RWPE1 (cell line): ENCODE data around the gene COX7A1.
"Not testable (repeated sequence)": the region's sequence is repeated elsewhere in the genome, so short reads cannot be mapped to it uniquely, and the experiment has no call there.

Source experiments
- CTCF ChIA-PET: fragments of 350-600 bp; sonication (Branson Sonifier 250); formaldehyde crosslinking; extraction: SDS; loops from one replicate; lab custom pipeline; 2021; lab: Yijun Ruan, JAX
- POLR2A ChIA-PET: fragments of 400-600 bp; formaldehyde crosslinking; extraction: SDS; loops from one replicate; lab custom pipeline; 2020; ENCODE audit warnings: antibody characterized with exemption; ENCODE audit not compliant: low non-redundant PET; lab: Yijun Ruan, JAX
- DNase-seq: peaks from one replicate; pipeline ENCODE4 v3.0.0; 2012; ENCODE audit warnings: low spot score
- H3K27ac ChIP-seq: fragments of 450-650 bp; 2 replicates; pipeline ENCODE4 v1.5.1; 2017
- TF ChIP-seq, protein P1 (sequence below): fragments of 450-650 bp; conservative IDR thresholded peaks from 2 replicates; pipeline ENCODE4 v1.5.1; 2017; ENCODE audit warnings: low read depth, mild to moderate bottlenecking

COX7A1 gene

GRCh38 chr19:36141039-36141927 is 11.0 kb downstream of the COX7A1 start:
- ChIA-PET POLR2A (no interaction called here), CTCF (no interaction called here)
- DNase-seq = peak; percentile 91

DNA sequence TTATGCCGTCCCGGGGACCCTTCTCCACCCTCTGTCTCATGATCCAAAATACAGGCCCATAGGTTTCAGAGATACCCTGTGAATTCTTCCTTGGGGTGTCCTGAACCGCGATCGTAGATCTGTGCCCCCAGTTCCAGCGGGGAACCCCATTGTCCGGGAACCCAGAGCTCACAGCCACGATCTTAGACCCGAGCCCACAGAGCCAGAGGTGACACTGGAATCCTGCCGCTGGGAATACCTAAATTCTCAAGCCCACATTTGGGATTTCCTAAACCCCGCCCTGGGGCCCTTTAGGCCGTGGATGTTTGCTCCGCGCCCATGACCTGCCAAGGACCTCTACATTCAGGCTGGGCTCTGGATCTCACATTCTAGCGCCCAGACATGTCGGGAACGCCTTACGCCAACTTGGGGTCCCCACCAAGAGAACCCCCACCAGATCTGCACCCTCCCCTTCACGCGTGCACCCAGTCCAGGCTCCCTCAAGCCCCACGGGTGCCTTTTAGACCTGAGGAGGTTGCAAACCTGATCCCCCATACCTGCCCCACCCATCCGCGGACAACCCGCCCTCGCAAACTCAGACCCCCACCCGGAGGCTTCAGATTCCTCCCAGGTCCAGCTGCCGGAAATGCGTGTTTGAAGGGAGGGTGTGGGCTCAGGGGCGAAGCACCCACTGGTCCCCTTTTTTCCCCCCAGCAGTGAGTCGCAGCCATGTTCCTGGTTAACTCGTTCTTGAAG is 11.8 kb downstream of the COX7A1 start:
- H3K27ac ChIP-seq = peak overlapping the region; percentile 98
- POLR2A ChIA-PET = interaction anchor here (0.6 to 1.1 kb wide), 3 partner anchors 8 to 13 kb away, joined by 3 to 4 read pairs (median 4); no protein-coding TSS in a partner anchor
- CTCF ChIA-PET = no interaction called here
- TF ChIP-seq, protein P1, sequence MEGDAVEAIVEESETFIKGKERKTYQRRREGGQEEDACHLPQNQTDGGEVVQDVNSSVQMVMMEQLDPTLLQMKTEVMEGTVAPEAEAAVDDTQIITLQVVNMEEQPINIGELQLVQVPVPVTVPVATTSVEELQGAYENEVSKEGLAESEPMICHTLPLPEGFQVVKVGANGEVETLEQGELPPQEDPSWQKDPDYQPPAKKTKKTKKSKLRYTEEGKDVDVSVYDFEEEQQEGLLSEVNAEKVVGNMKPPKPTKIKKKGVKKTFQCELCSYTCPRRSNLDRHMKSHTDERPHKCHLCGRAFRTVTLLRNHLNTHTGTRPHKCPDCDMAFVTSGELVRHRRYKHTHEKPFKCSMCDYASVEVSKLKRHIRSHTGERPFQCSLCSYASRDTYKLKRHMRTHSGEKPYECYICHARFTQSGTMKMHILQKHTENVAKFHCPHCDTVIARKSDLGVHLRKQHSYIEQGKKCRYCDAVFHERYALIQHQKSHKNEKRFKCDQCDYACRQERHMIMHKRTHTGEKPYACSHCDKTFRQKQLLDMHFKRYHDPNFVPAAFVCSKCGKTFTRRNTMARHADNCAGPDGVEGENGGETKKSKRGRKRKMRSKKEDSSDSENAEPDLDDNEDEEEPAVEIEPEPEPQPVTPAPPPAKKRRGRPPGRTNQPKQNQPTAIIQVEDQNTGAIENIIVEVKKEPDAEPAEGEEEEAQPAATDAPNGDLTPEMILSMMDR = no peak
- peak; percentile 63 for DNase-seq

More at GRCh38 chr19:36141039-36141927, 11.0 kb downstream of the COX7A1 start:
- H3K27ac ChIP-seq = peak overlapping the region; percentile 98
- TF ChIP-seq, protein P1 = no peak

DNA sequence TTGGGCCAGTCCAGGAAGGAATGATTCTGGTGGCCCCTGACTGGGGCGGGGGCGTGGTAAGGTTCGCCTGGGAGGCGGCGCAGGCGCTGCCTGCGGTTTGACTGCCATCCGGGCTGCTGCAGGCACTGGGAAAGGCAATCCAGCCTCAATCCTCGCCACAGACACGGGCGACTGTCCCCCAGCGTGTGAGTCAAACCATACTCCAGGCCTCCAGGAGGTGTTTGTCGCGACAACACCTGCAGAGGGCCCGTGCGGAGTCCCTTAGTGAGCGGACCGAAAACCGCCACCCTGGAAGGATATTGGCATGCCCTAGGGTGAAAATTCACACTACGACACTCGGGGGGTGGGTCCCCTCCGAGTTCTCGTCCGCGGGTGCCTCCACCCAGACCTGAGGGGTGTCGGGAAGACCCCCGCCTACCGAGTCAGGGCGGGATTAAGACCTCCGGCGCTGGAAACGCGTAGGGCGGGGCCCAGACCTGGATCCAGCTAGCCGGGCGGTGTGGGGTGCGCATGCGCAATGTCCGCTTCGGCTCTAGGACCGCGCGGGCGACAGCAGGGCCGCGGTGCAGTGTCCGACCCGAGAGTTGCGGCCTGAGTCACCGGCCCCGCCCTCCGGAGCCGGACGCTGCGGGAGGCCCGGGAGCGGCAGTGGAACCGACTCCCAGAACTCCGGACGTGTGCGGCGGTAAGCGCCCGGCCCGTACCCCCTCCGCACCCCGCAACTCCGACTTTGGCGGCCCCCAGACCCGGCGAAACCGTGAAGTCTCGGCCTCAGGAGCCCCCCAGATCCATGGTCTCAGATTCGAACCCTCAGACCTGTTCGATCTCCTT is 12.6 kb downstream of the COX7A1 start, which contains the start of gene CAPNS1:
TSS of gene CAPNS1 (plus strand) at position 594 of the 831 bp plus-strand sequence. CDS start 946 bp downstream, outside the sequence.
- ChIA-PET CTCF (no interaction called here), POLR2A (interaction anchor here (1.0 to 1.1 kb wide), 2 partner anchors 10 to 12 kb away, joined by 3 to 4 read pairs; no protein-coding TSS in a partner anchor)
- peak; percentile 94 for DNase-seq
- TF ChIP-seq, protein P1 = no peak
- peak within 1 kb of the TSS; percentile 98 for H3K27ac ChIP-seq

DNA sequence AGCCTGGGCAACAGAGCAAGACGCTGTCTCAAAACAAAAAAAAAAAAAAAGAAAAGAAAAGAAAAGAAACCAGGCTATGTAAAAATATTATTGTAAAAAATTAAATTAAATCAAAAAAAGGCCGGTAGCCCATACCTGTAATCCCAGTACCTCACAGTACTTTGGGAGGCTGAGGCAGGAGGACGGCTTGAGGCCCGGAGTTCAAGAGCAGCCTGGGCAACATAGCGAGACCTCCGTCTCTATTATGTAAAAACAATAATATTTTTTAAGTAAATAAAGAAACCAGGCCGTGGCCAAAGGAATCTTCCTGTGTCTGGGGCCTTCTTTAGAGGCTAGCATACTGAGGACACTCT is 13.2 kb downstream of the COX7A1 start:
- TF ChIP-seq, protein P1 = no peak
- POLR2A ChIA-PET = interaction anchor here (1.0 to 1.1 kb wide), 2 partner anchors 10 to 11 kb away, joined by 3 to 4 read pairs; no protein-coding TSS in a partner anchor
- peak overlapping the region; percentile 98 for H3K27ac ChIP-seq
- no peak for DNase-seq
- CTCF ChIA-PET = no interaction called here

DNA sequence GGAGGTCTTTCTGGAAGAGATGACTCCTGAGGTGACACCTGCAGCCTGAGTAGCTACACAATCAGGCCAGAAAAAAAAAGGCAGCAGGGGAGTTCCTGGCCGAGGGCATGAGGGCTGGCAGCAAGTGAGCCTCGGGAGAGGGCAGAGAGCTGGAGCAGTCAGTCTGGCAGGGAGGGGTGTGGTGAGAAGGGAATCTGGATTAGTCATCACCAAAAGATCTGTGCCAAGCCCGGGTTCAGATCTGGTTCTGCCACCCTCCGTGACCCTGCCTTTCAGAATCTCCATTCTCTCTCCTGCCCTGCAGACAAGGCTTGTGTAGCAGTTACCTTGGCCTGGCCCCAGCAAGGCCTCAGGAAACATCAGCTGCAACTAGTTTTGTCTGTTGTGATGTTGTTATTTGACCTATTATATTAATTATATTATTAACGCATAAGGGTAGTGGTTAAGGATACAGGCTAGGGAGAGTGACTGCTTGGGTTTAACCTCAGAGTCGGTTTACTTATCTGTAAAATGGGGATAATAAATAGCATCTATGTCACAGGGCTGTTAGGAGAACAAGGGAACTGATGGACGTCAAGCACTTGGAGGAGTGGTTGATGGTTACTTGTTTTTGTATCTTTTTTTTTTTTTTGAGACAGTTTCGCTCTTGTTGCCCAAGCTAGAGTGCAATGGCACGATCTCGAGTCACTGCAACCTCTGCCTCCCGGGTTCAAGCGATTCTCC is 15.1 kb downstream of the COX7A1 start:
- ChIA-PET POLR2A (interaction anchor here (0.6 to 0.8 kb wide), 2 partner anchors 9 to 23 kb away, joined by 4 read pairs; no protein-coding TSS in a partner anchor), CTCF (no interaction called here)
- peak overlapping the region; percentile 98 for H3K27ac ChIP-seq
- TF ChIP-seq, protein P1 = no peak
- peak; percentile 91 for DNase-seq

- H3K27ac ChIP-seq = peak overlapping the region; percentile 98; the same call in 1 of the 2 replicates
- DNase-seq = not testable (repeated sequence)
- ChIA-PET CTCF (interaction anchor here (0.6 kb wide), 1 partner anchor 37 kb away, joined by 4 read pairs; no protein-coding TSS in a partner anchor), POLR2A (interaction anchor here (0.7 kb wide), 1 partner anchor 1183 kb away, joined by 4 read pairs; no protein-coding TSS in a partner anchor)
Observed at GRCh38 chr19:36134867-36135266, 17.4 kb downstream of the COX7A1 start.

- DNase-seq, CTCF ChIA-PET: not testable (repeated sequence)
- peak overlapping the region; percentile 75 for H3K27ac ChIP-seq
- POLR2A ChIA-PET = interaction anchor here (0.7 to 1.0 kb wide), 2 partner anchors 32 to 42 kb away, joined by 7 to 8 read pairs; no protein-coding TSS in a partner anchor
Observed at GRCh38 chr19:36131221-36131620, 21.0 kb downstream of the COX7A1 start.
